Left hindlimb (tissue), 1 donor: Measurements from ENCODE around the gene MED9.

Source experiments
- DNase-seq: peaks from one replicate; pipeline ENCODE4 v3.0.0-alpha.2; 2018

The MED9 gene

GRCh38 chr17:17538417-17539391 is 61.9 kb downstream of the MED9 start:
- DNase-seq, result no peak

- DNase-seq, result no peak
Observed at GRCh38 chr17:17539591-17539990, 62.8 kb downstream of the MED9 start.

GRCh38 chr17:17540278-17540906 is 63.6 kb downstream of the MED9 start:
- no peak for DNase-seq

- no peak for DNase-seq
Observed at GRCh38 chr17:17540935-17541639, 64.3 kb downstream of the MED9 start.

- no peak for DNase-seq
Observed at GRCh38 chr17:17541640-17542001, 64.8 kb downstream of the MED9 start.
